Caco-2 (cell line): ENCODE data around the gene KDM4C. TPM values are rescaled to one million over a fixed set of nuclear protein-coding genes. Genes with fewer than 3 reads are reported as not detected.

Experiments used
- Bru-seq: library from RNA; stranded (reverse); fragments of 400-500 nt; gene quantifications from one replicate; lab custom pipeline; 2021; lab: Mats Ljungman, UMichigan
- BruChase-seq, 2 experiments: library from RNA; stranded (reverse); fragments of 400-500 nt; gene quantifications; one replicate each; lab custom pipeline; 2021; lab: Mats Ljungman, UMichigan
- BruUV-seq: library from RNA; stranded (reverse); fragments of 400-500 nt; replicated peaks from 2 replicates; lab custom pipeline; 2021; lab: Mats Ljungman, UMichigan
- CTCF ChIA-PET: fragments of 300-600 bp; sonication (Branson Sonifier 250); formaldehyde crosslinking; loops from one replicate; lab custom pipeline; 2022; ENCODE audit warnings: antibody characterized with exemption; lab: Charles Lee
- POLR2A ChIA-PET: fragments of 300-600 bp; sonication (Branson Sonifier 250); formaldehyde crosslinking; loops from one replicate; lab custom pipeline; 2022; ENCODE audit warnings: antibody characterized with exemption; lab: Charles Lee
- DNase-seq, 2 experiments: peaks; one replicate each; pipeline versions ENCODE4 v3.0.0 to v3.0.0-alpha.2; 2020 to 2022
- H3K27me3 ChIP-seq: replicated peaks from 2 replicates; pipeline ENCODE4 v1.6.0; 2011; ENCODE audit warnings: low read length; ENCODE audit not compliant: control insufficient read depth, insufficient read depth
- H3K36me3 ChIP-seq: 2 replicates; pipeline ENCODE4 v1.5.1; 2011; ENCODE audit warnings: low read length; ENCODE audit not compliant: control insufficient read depth, insufficient read depth
- H3K4me1 ChIP-seq: fragments of 250-450 bp; sonication (Bioruptor Pico); 2 replicates; pipeline ENCODE4 v1.5.1; 2020; ENCODE audit warnings: mild to moderate bottlenecking
- H3K4me3 ChIP-seq: 2 replicates; pipeline ENCODE4 v1.5.1; 2011; ENCODE audit warnings: low read depth, mild to moderate bottlenecking, control low read depth, low read length
- H3K9me3 ChIP-seq: fragments of 250-450 bp; sonication (Bioruptor Pico); 2 replicates; pipeline ENCODE4 v1.5.1; 2020; ENCODE audit warnings: mild to moderate bottlenecking, moderate library complexity
- H3K27ac Mint-ChIP-seq: one replicate; pipeline ENCODE4 v1.8.0; 2022; ENCODE audit warnings: mixed read lengths; ENCODE audit not compliant: unreplicated experiment
- H3K27me3 Mint-ChIP-seq: one replicate; pipeline ENCODE4 v1.8.0; 2022; ENCODE audit warnings: mixed read lengths; ENCODE audit not compliant: insufficient read depth, unreplicated experiment
- H3K36me3 Mint-ChIP-seq: one replicate; pipeline ENCODE4 v1.8.0; 2022; ENCODE audit warnings: mild to moderate bottlenecking, mixed read lengths; ENCODE audit not compliant: insufficient read depth, unreplicated experiment
- H3K4me1 Mint-ChIP-seq: one replicate; pipeline ENCODE4 v1.8.0; 2022; ENCODE audit warnings: low read depth, mixed read lengths; ENCODE audit not compliant: unreplicated experiment
- H3K4me3 Mint-ChIP-seq: one replicate; pipeline ENCODE4 v1.8.0; 2022; ENCODE audit warnings: mild to moderate bottlenecking, moderate library complexity, mixed read lengths; ENCODE audit not compliant: unreplicated experiment
- H3K9me3 Mint-ChIP-seq: one replicate; pipeline ENCODE4 v1.8.0; 2022; ENCODE audit warnings: mixed read lengths; ENCODE audit not compliant: unreplicated experiment
- intact Hi-C: fragments of 100-400 bp; cut with micrococcal nuclease; formaldehyde crosslinking; loops from one replicate; pipeline ENCODE4 v1.10.0; 2022; ENCODE audit not compliant: unreplicated experiment
- long read RNA-seq: library from polyadenylated mRNA; stranded (forward); transcript quantifications from one replicate; pipeline ENCODE4 v2.0.0, GENCODE V29; 2022
- total RNA-seq: library from RNA; stranded (reverse); gene quantifications from 2 replicates; pipeline ENCODE4 v1.2.3, GENCODE V29; 2022
- TF ChIP-seq, protein P1 (sequence below), 2 experiments: fragments of 200-600 bp in 1 of 2; IDR thresholded peaks; 1 replicate in 1 of 2; 2 replicates in 1 of 2; pipeline versions ENCODE4 v1.5.1 to v1.8.0; 2011 to 2022; ENCODE audit warnings: antibody characterized with exemption in 1 of 2, control low read depth in 1 of 2, inconsistent platforms in 1 of 2, low read depth in 1 of 2, low read length in 1 of 2, mild to moderate bottlenecking in 1 of 2, moderate library complexity in 1 of 2; ENCODE audit not compliant: insufficient read depth in 1 of 2, severe bottlenecking in 1 of 2, unreplicated experiment in 1 of 2

The KDM4C gene
- total RNA-seq (40.3 and 41.0 TPM in 2 replicates), Bru-seq, nascent RNA (percentile 82 among the genes with signal in this experiment), BruChase-seq, experiment 1, labeled RNA remaining after a 2-hour chase (percentile 74 among the genes with signal in this experiment), BruChase-seq, experiment 2, labeled RNA remaining after a 6-hour chase (percentile 67 among the genes with signal in this experiment)
- long read RNA-seq, full-length matches to known transcripts = 8 of 27 reads
- long read RNA-seq, partial matches to known transcripts = 4 of 27 reads
- long read RNA-seq, other reads (novel, unspliced or antisense) = 15 of 27 reads

DNA sequence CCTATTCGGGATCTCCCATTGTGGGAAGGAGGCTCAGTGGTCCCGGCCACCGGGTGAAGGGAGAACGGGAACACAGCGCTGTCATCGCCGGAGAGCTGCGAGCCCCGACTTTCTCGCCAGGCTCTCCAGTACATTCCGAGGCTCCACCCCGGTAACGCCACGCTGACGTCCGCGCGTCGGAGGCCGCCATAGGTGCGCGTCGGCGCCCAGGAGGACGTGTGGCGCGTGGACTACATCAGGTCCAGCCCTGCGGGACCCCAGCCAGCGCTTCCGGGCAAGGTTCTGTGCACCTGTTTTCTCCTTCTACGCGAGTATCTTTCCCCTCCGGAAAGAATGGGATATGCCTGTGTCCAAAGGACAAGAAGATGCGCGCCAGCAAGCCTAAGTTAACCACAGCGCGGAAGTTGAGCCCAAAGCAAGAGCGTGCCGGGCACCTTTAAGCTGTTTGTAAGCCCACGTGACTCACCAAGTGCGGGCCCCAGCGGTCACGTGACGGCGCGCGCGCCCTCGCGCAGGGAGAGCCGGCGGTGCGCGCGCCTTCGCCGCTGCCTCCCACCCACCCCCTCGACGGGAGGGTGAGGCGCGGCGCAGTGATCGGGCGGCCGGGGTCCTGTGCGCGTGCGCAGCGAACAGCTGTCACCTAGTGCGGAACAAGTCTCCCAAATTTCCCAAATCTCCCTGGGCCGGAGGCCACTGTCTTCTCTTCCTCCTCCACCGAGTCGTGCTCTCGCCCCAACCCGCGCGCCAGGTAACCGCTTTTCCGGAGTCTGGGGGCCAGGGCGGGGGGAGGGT lies at the start of gene KDM4C:
TSS of gene KDM4C (plus strand) at position 518 of the 792 bp plus-strand sequence. CDS start 35,016 bp downstream, outside the sequence.
- intact Hi-C loops = loop anchor here (1.0 to 2.0 kb wide), 2 partner anchors 31 to 41 kb away; no protein-coding TSS in a partner anchor
- TSS peak; percentile 92 for BruUV-seq
- H3K27ac Mint-ChIP-seq = peak within 1 kb of the TSS; percentile 99

DNA sequence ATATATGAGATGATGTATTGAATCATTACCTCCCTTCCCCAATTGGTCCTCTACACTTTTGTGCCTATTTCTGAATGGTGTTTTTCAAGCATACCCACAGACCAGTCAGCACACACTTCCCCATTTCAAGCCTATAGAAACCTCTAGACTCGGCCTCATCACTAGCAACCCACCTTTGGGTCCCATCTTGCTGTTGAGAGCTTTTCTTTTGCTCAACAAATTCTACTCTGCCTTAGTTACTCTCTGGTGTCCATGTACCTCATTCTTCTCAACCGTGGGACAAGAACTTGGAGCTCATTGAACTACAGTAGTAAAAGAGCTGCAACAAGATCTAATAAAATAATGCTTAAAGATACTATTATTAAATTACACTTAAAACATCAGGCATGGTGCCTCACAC lies 49.0 kb upstream of the KDM4C start:
- ChIA-PET POLR2A (no interaction called here), CTCF (no interaction called here)
- Histone ChIP-seq H3K9me3 (no peaks in the 10 kb centered on the region), H3K4me3 (no peak overlapping the region), H3K36me3 (no peaks in the 10 kb centered on the region), H3K4me1 (no peaks in the 10 kb centered on the region), H3K27me3 (no peaks in the 10 kb centered on the region)
- BruUV-seq = no TSS peak
- Mint-ChIP-seq H3K27ac (no peak overlapping the region), H3K4me1 (peaks cover 5% of the 10 kb centered on the region), H3K4me3 (no peak overlapping the region), H3K36me3 (no peaks in the 10 kb centered on the region), H3K9me3 (no peaks in the 10 kb centered on the region), H3K27me3 (no peaks in the 10 kb centered on the region)
- DNase-seq = no peak
- TF ChIP-seq, protein P1, sequence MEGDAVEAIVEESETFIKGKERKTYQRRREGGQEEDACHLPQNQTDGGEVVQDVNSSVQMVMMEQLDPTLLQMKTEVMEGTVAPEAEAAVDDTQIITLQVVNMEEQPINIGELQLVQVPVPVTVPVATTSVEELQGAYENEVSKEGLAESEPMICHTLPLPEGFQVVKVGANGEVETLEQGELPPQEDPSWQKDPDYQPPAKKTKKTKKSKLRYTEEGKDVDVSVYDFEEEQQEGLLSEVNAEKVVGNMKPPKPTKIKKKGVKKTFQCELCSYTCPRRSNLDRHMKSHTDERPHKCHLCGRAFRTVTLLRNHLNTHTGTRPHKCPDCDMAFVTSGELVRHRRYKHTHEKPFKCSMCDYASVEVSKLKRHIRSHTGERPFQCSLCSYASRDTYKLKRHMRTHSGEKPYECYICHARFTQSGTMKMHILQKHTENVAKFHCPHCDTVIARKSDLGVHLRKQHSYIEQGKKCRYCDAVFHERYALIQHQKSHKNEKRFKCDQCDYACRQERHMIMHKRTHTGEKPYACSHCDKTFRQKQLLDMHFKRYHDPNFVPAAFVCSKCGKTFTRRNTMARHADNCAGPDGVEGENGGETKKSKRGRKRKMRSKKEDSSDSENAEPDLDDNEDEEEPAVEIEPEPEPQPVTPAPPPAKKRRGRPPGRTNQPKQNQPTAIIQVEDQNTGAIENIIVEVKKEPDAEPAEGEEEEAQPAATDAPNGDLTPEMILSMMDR (IDR thresholded peaks at IDR 0.05; ENCODE audit: insufficient read depth in 1 of 2, low read depth in 1 of 2, low read length in 1 of 2, severe bottlenecking in 1 of 2, unreplicated experiment in 1 of 2) = no peak
- intact Hi-C loops = no loop called here

More for the DNA sequence above, at the start of gene KDM4C:
- TF ChIP-seq, protein P1 (IDR thresholded peaks at IDR 0.05; ENCODE audit: insufficient read depth in 1 of 2, low read depth in 1 of 2, low read length in 1 of 2, severe bottlenecking in 1 of 2, unreplicated experiment in 1 of 2) = no peak
- Histone ChIP-seq H3K4me3 (peak within 1 kb of the TSS; percentile 94), H3K27me3 (no peaks in the 10 kb centered on the region), H3K36me3 (no peaks in the 10 kb centered on the region), H3K4me1 (peaks cover 15% of the 10 kb centered on the region), H3K9me3 (no peaks in the 10 kb centered on the region)
- H3K27me3 Mint-ChIP-seq = no peaks in the 10 kb centered on the region
- ChIA-PET CTCF (interaction anchor here (0.7 kb wide), 2 partner anchors 18 to 31 kb away, joined by 3 to 5 read pairs; no protein-coding TSS in a partner anchor), POLR2A (interaction anchor here (0.6 to 3.8 kb wide), 9 partner anchors 22 to 215 kb away, joined by 3 to 37 read pairs (median 5); no protein-coding TSS in a partner anchor)
- H3K9me3 Mint-ChIP-seq = no peaks in the 10 kb centered on the region
- peak; percentile 94 to 95 for DNase-seq
- H3K4me3 Mint-ChIP-seq = peak within 1 kb of the TSS; percentile 97
- no peaks in the 10 kb centered on the region for H3K4me1 Mint-ChIP-seq
- peaks cover 19% of the 10 kb centered on the region for H3K36me3 Mint-ChIP-seq

DNA sequence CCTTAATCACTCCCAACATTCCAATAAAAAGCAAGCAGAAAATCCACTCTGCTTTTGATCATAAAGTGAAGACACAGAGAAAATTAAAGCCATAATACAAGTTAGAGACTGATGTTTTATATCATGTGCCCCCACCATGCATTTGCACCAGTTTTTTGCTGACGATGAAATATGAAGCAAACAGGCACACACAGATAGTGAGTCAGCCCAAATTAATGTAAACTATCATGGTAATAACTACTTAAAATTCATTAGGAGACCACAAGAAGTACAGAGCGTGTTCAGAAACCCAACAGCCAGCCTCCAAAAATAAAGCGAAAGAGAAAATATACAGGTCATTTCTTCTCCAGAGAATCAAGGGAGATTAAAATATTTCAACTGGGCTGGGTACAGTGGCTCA lies 46.4 kb upstream of the KDM4C start:
- H3K4me1 ChIP-seq = peaks cover 7% of the 10 kb centered on the region; the same call in 1 of the 2 replicates
- no peaks in the 10 kb centered on the region for H3K36me3 ChIP-seq
- peaks cover 10% of the 10 kb centered on the region for H3K36me3 Mint-ChIP-seq
- intact Hi-C loops = no loop called here
- BruUV-seq = no TSS peak
- no peak overlapping the region for H3K4me3 Mint-ChIP-seq
- H3K27me3 Mint-ChIP-seq = no peaks in the 10 kb centered on the region
- no peaks in the 10 kb centered on the region for H3K27me3 ChIP-seq
- no peak overlapping the region for H3K4me3 ChIP-seq
- TF ChIP-seq, protein P1 (IDR thresholded peaks at IDR 0.05; ENCODE audit: insufficient read depth in 1 of 2, low read depth in 1 of 2, low read length in 1 of 2, severe bottlenecking in 1 of 2, unreplicated experiment in 1 of 2) = no peak
- DNase-seq = no peak
- H3K9me3 Mint-ChIP-seq = no peaks in the 10 kb centered on the region
- POLR2A ChIA-PET = no interaction called here
- peak overlapping the region; percentile 66 for H3K27ac Mint-ChIP-seq
- peaks cover 5% of the 10 kb centered on the region for H3K4me1 Mint-ChIP-seq
- CTCF ChIA-PET = no interaction called here
- no peaks in the 10 kb centered on the region for H3K9me3 ChIP-seq
